HepG2 (cell line): ENCODE data around the gene CDC14B. TPM values are rescaled to one million over a fixed set of nuclear protein-coding genes. Genes with fewer than 3 reads are reported as not detected.

Experiments
- E2F2 ChIP-seq: sonication (generic); formaldehyde crosslinking; IDR thresholded peaks from 2 replicates; pipeline ENCODE4 v1.4.0; 2020; ENCODE audit warnings: missing genetic modification reagents, borderline replicate concordance
- EZH2 ChIP-seq: conservative IDR thresholded peaks from 2 replicates; pipeline ENCODE4 v1.6.1; 2012; ENCODE audit warnings: mild to moderate bottlenecking, low read depth, low read length, moderate library complexity
- HNF1A ChIP-seq, 2 experiments: sonication (generic) in 1 of 2; formaldehyde crosslinking in 1 of 2; IDR thresholded peaks; 2 replicates each; pipeline versions ENCODE4 v1.4.0 to v1.6.1; 2016 to 2020; ENCODE audit warnings: borderline replicate concordance in 1 of 2, low read depth in 1 of 2, mild to moderate bottlenecking in 1 of 2, missing genetic modification reagents in 1 of 2
- HNF1B ChIP-seq: sonication (generic); formaldehyde crosslinking; IDR thresholded peaks from 2 replicates; pipeline ENCODE4 v1.5.1; 2020; ENCODE audit warnings: mild to moderate bottlenecking, moderate library complexity, missing genetic modification reagents
- KIAA2018 ChIP-seq: sonication (generic); formaldehyde crosslinking; IDR thresholded peaks from 2 replicates; pipeline ENCODE4 v1.5.0; 2020; ENCODE audit warnings: mild to moderate bottlenecking, missing genetic modification reagents, borderline replicate concordance
- NFIC ChIP-seq: IDR thresholded peaks from 2 replicates; pipeline ENCODE4 v1.6.1; 2012; ENCODE audit warnings: mild to moderate bottlenecking, low read length, inconsistent platforms
- TERF1 ChIP-seq: sonication (generic); formaldehyde crosslinking; IDR thresholded peaks from 2 replicates; pipeline ENCODE4 v1.8.0; 2022; ENCODE audit warnings: mild to moderate bottlenecking, missing genetic modification reagents, moderate library complexity
- ZBTB34 ChIP-seq: sonication (generic); formaldehyde crosslinking; IDR thresholded peaks from 2 replicates; pipeline ENCODE4 v1.8.0; 2022; ENCODE audit warnings: mild to moderate bottlenecking, missing genetic modification reagents
- polyA plus RNA-seq, 8 experiments: library from polyadenylated mRNA; depleted of rRNA in 3 of 8; stranded (reverse) in 7 of 8; unstranded in 1 of 8; fragments of >200 nt; fragmentation: Illumina TruSeq in 4 of 8; extraction: Trizol in 4 of 8; gene quantifications; 2 replicates each; pipeline versions ENCODE4 v1.2.1 to v1.2.3, GENCODE V29; 2011 to 2016; ENCODE audit warnings: low read depth in 4 of 8, missing spikeins in 1 of 8, mixed read lengths in 1 of 8; ENCODE audit not compliant: insufficient read depth in 1 of 8
- total RNA-seq, 5 experiments: library from RNA; depleted of rRNA; stranded (reverse); fragments of >200 nt; fragmentation: Illumina TruSeq; extraction: Trizol; gene quantifications; 2 replicates each; pipeline ENCODE4 v1.2.3, GENCODE V29; 2016; ENCODE audit warnings: low read depth in 1 of 5

The CDC14B gene
- total and polyA plus RNA-seq, 2 of the 13 experiments (the other 11 are each of a cell fraction or from before 2014, with no cell fraction given) = 25.8 to 33.3 TPM

- TF ChIP-seq ZBTB34 (peak; percentile 86; the same call in 1 of the 2 replicates), EZH2 (no peak), NFIC (no peak), HNF1B (peak; percentile 62), E2F2 (no peak), TERF1 (no peak), KIAA2018 (CRISPR knock-in tag) (no peak), HNF1A (IDR thresholded peaks at IDR 0.05; ENCODE audit: low read depth) (peak; percentile 16; the same call in 1 of the 2 replicates), HNF1A (CRISPR knock-in tag; IDR thresholded peaks at IDR 0.05; ENCODE audit: borderline replicate concordance) (peak; percentile 88; the same call in 1 of the 2 replicates)
Observed at GRCh38 chr9:96566498-96567202, 53.0 kb downstream of the CDC14B start (continued).
